Measurements from ENCODE around the gene RNF41. TPM values are rescaled to one million over a fixed set of nuclear protein-coding genes. Genes with fewer than 3 reads are reported as not detected.
"Not testable (repeated sequence)": the region's sequence is repeated elsewhere in the genome, so short reads cannot be mapped to it uniquely, and the experiment has no call there.

The RNF41 gene
- total RNA-seq, 1 experiment from 2014 or later, result 54.9 TPM

DNA sequence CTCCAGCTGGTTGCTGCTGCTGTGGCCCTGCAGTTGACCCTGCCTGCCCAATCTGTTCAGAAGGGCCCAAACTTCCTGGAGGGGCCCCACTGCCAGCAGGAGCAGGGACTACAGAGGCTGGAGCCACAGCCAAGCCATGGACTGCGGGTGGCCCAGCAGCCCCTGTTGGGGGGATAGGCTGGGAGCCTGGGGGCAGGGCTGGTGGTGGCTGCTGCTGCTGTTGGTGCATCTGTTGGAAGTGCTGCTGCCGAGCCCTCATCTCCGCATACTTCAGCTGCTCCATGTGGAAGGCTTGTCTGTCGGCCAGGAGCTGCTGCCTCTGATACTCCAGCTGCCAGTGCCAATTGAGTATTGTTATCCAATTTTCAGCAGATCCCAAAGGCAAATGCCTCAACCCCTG, 56.4 kb downstream of the RNF41 start:
- DNase-seq (ENCODE audit: low read depth), result no peak

DNA sequence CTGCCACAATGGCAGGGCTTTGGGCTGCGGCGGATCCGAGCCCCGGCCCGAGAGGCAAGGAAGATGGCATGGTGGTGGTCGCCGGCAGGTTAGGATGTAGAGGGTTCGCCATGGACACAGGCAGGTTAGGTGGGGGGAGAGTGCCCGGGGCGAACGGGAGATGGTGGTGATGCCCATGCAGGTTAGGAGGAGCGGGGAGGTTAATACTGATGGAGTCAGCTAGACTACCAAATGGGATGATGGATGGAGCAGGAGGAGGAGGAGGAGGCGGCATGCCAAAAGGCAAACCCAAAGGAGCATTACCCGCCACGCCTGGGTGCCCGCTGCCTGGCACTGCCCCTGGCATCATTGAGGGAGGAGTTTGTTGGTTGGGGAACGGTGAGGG, 57.4 kb downstream of the RNF41 start:
- DNase-seq (ENCODE audit: low read depth), result no peak

DNA sequence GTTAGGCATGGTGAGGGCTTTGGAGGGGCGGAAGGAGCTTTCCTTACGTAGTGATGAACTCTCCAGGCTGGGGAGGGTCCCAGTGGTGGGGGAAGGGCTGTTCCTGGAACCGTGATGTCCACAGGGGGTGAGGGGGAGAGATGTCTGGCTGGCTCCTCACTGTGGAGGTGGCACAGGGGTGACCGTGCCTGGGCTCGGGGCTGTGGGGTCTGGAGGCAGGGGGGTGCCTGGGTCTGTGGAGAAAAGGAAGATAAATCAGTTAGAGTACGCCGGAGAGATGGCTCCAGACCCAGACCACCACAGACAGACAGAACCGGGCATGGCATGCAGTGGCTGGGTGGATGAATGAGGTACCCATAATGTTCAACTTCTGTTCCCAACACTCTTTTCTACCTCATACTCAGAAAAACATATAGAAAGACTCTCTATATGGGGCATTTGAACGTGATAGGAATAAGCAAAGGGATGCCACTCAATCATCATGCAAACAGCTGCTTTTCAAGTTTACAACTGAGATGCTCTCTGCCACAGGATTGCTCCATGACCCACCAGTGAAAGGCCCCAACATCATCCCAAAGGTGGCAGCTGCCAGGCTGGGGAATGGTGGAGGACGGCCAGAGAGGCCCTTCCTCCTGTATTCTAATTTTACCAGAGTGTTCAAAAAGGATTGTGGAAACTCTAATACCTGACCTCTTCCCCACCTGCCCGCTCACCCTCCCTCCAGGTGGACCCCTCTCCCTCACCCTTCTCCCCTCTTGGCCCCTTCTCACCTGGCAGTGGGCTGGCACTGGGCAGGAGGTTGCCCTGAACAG, 58.0 kb downstream of the RNF41 start:
- DNase-seq (ENCODE audit: low read depth), result peak; percentile 25

DNA sequence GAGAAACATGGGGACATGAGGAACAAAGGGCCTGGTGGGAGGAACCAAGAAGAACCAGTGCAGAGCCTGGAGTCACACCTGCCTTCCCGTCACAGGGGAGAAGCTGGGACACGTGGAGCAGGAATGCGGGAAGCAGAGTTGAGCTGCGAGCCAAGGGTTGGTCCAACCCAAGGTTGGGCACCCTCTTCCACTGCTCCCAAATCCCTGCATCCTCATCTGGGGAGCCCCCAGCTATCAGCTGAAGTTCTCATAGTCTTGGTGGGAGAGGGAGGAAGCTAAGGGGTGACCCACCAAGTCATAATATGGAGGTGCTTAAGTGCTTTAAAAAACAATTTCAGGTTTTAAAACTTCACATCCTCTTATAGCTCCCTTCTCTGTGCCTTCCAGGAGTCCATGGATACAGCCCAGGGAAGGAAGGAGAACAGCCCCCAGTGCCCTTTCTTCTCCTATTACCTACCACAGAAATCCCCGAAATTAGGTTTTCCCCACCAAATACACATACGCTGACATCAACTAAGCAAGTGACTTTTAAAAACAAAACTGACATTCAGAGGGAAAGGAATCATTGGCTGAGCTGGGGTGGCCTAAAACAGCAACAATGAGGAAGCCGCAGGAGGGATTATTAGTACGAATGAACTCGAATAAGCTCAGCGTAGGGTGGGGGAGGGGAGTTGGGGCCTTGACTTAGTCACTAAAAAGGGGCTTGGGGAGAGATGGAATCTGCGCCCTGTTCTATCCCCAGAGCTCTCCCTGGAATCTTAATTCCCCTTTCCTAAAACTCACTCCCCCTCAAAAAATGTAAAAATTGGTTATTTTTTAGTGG, 59.0 kb downstream of the RNF41 start:
- no peak for DNase-seq (ENCODE audit: low read depth)

DNA sequence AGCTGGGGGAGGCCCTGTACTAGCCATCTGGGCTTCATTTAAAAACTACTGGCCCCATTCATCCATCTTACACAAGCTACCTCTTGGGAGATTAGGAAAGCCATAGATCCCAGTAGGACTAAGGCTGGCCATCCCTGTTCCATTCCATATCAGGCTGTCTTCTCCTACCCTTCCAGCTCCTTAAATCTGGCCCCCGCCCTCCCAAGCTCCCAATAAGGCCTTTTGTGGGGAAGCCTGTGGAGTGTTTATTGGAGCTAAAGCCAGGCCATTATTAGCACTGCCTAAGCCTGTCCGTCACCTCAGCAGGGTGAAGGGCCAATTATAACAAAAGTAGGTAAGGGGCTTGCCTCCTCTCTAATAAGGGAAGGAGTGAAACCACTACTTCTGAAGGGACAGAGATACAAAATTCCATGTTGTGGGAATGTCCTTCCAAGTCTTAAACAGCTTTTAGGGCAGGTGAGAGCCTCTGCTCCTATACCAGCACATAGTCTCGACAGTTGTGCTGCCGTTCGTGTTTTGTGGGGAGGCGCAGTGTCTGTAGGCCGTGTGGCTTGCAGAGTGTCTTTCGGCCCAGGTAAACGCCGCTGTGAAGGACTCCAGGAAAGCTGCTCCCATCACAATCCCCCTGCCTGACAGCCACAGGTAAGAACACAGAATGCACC, 59.9 kb downstream of the RNF41 start:
- DNase-seq (ENCODE audit: low read depth), result no peak

DNA sequence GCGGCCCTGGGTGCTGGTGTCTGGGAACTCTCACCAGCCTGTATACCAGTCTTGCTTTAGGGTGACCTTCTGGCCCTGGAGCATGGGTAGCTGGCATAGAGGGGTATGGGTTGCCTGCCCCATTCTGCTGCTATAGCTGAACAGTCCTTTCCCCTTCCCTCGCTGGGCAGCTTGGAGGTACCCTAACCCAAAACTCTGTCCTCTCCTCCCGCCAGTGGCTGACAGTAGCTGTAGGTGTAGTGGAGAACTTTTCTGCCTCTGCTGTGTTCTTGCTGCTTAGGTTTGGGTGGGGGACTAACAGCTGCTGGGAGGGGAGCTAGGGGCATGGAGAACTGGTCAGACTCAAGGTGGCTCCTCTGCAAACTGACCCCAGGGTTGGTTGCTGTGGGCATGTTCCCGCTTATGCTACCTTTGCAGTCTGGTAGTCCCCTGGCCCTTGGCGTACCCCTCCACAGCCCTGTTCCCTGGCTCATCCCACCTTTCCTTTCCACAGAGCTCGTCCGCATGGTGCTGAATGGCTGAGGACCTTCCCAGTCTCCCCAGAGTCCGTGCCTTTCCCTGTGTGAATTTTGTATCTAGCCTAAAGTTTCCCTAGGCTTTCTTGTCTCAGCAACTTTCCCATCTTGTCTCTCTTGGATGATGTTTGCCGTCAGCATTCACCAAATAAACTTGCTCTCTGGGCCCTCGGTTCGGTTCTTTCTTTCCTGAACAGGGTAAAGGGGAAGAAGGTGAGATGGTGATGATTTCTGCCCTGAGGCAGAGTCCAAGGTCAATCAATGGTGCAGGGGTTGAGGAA, 60.6 kb downstream of the RNF41 start:
- no peak for DNase-seq (ENCODE audit: low read depth)

DNA sequence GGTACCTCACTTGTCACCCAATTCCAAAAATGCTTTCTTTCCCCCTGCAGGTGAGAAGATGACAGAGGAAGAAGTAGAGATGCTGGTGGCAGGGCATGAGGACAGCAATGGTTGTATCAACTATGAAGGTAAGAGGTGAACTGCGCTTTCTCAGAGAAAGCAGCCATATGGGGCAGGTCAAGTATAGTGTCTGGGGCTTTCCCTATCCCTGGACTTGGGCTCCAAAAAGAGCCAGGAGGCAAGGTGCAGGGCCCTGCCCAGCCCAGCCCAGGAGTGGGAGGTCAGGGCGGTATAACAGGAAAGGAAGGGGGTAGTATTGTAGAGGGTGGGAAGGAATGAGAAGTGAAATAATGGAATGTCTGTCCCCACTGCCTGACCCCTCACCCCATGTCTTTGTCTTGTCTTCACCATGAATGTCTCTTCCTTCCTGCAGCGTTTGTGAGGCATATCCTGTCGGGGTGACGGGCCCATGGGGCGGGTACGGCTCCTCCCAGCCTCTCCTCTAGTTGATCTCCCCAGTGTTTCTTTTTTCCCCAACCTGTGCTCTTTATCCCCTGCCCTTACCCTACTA, 61.4 kb downstream of the RNF41 start:
- DNase-seq (ENCODE audit: low read depth), result peak; percentile 35

DNA sequence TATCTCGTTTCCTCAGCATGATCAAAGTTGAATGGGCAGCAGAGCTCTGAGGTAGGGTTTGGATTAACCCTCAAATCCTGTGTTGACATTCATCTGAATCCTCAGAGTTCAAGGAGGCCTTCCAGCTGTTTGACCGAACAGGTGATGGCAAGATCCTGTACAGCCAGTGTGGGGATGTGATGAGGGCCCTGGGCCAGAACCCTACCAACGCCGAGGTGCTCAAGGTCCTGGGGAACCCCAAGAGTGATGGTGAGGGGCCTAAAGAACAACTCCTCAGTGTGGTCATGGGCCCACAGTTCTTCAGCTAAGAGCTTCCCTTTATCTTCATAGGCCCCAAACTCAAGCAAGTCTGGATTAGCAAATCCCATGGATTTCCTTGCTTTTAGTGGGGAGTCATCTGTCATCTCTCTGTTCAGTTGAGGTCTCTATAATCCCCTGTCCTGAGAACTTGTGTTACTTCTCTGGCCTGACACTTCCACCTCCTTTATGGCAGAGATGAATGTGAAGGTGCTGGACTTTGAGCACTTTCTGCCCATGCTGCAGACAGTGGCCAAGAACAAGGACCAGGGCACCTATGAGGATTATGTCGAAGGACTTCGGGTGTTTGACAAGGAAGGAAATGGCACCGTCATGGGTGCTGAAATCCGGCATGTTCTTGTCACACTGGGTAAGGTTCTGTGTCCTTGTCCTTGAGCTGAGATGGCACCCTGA, 62.1 kb downstream of the RNF41 start:
- DNase-seq (ENCODE audit: low read depth), result no peak

DNA sequence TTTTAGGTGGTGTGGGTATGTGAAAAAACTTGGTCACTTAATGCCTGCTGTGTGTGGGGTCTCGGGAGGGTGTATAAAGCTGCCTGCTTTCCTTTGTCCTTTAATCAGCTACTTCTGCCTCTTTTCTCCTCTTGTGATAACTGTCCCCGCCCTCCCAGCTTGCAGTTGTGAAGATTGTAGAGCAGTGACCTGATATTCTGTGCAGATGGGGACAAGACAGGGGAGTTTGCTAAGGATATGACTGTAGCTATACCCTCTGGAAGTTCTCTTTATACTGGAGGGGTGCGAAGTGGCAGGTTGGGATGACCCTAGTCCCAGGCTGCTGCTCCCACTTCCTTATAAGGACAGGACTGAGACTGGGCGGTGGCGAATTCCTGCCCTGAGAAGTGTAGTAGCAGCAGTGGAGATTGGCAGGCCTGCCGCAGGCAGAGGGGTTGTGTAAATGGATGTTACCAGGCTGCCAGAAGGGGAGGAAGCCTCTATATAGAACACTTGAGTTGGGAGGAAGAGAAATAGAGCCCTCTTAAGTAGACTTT, 62.7 kb downstream of the RNF41 start:
- peak; percentile 82 for DNase-seq (ENCODE audit: low read depth)

DNA sequence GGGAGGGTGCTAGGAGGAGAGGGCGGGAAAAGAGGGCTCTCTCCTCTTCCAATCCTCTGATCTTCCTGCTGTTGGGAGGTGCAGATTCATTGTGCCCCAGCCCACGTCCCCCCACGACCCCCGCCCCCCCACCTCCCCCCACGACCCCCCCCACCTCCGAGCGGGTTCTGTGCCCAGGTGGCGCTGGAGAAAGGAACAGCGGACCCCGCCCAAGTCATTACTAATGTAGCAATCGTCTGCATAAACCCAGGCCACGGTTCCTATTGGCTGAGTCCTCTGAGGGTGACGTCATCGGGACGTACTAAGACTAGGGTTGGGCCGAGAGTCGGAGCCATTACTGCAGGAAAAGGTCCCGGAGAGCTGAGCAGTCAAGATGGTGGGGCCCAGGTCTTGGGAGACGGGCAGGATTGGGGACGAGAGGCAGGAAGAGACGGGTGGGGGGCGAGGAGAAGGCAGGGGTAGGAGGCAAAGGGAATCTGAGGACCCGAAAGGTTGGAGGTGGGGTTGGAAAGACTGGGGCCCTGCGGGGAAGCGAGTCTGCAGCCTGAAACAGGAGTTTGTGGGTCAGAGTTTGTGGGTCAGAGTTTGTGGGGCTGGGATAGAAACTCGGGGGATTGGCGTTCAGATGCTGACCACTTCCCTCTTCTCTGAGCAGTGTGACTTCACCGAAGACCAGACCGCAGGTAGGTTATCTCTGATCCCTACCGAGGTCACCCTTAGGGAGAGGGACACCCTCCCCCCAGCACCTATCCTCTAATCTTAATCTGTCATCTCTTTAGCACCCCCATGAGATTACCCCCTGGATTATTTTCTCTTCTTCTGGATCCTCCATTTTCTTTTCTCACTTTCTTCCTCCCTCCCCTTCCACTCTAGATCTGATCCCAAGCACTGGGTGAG, 63.4 kb downstream of the RNF41 start, which contains the start of gene MYL6:
Gene MYL6, plus strand, starts transcription at position 331 of the 897 bp plus-strand sequence. Its CDS starts 43 bp downstream, at position 374.
- DNase-seq (ENCODE audit: low read depth), result peak; percentile 97

DNA sequence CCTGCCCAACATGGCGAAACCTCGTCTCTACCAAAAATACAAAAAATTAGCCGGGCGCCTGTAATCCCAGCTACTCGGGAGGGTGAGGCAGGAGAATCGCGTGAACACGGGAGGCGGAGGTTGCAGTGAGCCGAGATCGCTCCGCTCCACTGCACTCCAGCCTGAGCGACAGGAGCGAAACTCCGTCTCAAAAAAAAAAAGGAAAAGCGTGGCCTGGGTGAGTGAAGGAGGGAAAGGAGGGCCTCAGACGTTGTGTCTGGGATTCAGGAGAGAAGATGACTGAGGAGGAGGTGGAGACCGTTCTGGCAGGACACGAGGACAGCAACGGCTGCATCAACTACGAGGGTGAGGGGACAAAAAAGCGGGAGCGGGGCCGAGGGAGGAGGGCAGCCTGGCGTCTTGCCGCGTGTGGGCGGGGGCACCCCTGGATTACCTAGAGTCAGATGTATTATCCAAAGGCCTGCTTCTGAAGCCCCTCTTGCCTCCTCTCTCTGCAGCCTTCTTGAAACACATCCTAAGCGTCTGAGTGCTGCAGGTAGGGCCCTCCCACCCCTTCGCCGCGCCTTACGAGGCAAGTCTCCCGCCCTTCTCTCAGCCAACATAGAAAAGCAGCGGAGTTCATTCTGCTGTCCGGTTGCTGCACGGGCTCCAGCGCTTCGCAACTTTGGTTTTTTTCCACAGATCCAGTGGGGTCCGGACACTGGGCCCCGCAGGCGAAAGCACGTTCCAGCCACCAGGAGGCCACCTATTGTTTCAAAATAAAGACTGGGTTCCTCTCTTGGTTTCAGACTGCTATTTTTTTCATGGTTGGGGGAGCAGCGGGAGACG, 64.3 kb downstream of the RNF41 start:
- peak; percentile 91 for DNase-seq (ENCODE audit: low read depth)

DNA sequence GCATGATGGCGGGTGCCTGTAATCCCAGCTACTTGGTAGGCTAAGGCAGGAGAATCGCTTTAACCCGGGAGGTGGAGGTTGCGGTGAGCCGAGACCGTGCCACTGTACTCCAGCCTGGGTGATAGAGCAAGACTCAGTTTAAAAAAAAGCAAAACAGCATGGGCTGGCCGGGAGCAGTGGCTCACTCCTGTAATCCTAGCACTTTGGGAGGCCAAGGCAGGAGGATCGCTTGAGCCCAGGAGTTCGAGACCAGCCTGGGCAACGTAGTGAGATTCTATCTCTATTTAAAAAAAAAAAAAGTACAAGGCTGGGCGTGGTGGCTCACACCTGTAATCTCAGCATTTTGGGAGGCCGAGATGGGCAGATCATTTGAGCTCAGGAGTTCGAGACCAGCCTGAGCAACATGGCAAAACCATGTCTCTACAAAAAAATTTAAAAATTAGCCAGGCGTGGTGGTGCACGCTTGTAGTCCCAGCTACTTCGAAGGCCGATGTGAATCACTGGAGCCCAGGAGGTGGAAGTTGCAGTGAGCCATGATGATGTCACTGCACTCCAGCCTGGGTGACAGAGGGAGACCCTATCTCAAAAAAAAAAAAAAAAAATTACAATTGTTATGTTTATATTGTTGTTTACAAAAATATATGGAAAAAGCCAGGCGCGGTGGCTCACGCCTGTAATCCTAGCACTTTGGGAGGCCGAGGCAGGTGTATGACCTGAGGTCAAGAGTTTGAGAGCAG, 65.1 kb downstream of the RNF41 start:
- not testable (repeated sequence) for DNase-seq (ENCODE audit: low read depth)

DNA sequence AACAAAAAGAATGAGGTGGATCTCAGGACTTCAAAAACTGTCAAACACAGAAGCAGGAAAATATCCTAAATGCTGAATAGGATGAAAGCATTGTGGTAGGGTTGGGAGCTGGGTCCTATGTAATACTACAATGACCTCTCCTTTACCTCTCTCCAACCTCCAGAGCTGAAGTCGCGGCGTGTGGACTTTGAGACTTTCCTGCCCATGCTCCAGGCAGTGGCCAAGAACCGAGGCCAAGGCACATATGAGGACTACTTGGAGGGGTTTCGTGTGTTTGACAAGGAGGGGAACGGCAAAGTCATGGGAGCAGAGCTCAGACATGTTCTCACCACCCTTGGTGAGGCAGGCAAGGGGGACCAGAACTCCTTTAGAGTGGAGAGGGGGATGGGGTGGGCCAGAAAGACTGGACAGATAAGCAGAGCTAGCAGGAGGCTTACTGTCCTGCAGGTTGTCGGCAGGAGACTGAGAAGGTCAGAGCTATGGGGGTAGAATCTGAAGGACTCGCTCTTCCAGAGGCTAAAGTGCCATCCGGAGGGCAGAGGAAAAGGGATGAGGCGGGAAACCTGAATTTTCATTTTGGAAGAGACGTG, 66.4 kb downstream of the RNF41 start:
- no peak for DNase-seq (ENCODE audit: low read depth)

DNA sequence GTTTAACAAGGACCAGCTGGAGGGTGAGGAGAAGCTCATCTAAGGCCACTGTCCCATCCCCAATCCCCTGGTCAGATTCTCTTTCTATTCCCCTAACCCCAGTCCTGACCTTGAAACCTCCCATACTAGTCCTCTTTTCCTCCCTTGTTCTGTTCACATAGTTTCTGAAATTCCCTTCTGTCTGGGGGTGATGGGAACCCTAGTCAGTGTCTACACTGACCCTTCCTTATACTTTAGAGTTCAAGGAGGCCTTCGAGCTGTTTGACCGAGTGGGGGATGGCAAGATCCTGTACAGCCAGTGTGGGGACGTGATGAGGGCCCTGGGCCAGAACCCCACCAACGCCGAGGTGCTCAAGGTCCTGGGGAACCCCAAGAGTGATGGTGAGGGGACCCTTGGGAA, 66.9 kb downstream of the RNF41 start:
- DNase-seq (ENCODE audit: low read depth), result no peak

DNA sequence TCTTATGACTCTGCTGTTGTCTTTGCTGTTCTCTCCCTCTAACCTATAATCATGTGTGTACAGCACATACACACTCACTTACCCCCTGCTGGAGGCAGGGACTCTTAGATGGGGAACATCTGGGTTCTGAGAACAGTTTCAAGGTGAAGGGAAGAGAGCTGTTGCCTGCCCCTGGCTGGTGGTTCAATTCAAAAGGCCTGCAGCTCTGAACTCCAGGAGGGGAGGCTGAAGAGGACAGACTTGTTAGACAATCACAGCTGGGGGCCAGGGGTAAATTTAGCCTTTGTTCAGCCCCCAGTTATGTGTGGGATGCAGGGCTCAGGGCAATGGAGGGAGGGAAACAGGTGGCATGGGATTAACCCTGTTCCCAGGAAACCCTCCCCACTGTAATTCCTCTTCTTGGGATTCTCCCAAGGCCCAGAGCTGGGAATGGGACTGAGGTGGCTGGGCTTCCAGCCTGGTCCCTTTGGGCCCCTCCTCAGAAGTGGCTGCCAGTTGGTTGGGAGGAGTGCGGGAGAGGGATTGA, 67.4 kb downstream of the RNF41 start:
- no peak for DNase-seq (ENCODE audit: low read depth)

DNA sequence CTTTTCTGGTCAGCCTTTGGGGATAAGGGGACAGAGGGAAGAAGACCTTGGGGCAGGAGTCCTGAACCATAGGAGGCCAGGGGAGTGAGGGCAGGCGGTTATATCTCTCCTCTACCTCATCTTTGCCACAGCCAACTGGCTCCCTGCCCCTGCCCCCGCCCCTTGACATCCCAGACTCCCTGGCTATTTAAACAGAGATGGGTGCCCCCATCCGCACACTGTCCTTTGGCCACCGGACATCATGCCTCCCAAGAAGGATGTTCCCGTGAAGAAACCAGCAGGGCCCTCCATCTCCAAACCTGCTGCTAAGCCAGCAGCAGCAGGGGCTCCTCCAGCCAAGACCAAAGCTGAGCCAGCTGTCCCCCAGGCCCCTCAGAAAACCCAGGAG, 68.0 kb downstream of the RNF41 start:
- DNase-seq (ENCODE audit: low read depth), result no peak

Data from M059J (cell line).